A673 (cell line): ENCODE results near the gene HDAC4. TPM values are rescaled to one million over a fixed set of nuclear protein-coding genes. Genes with fewer than 3 reads are reported as not detected.

Experiments used
- BruUV-seq: library from RNA; stranded (reverse); fragments of 400-500 nt; replicated peaks from 2 replicates; lab custom pipeline; 2021; lab: Mats Ljungman, UMichigan
- CTCF ChIA-PET: fragments of 300-600 bp; sonication (Branson Sonifier 250); formaldehyde crosslinking; loops from one replicate; lab custom pipeline; 2022; ENCODE audit warnings: antibody characterized with exemption; lab: Charles Lee
- POLR2A ChIA-PET: fragments of 300-600 bp; sonication (Branson Sonifier 250); formaldehyde crosslinking; loops from one replicate; lab custom pipeline; 2022; ENCODE audit warnings: antibody characterized with exemption; ENCODE audit not compliant: low non-redundant PET; lab: Charles Lee
- DNase-seq: peaks from one replicate; pipeline ENCODE4 v3.0.0-alpha.2; 2015; ENCODE audit warnings: low spot score
- H3K27ac ChIP-seq: fragments of 200-600 bp; sonication (generic); 2 replicates; pipeline ENCODE4 v1.5.1; 2016; ENCODE audit warnings: mixed run types, low read depth, mild to moderate bottlenecking, mixed read lengths, antibody characterized with exemption, low read length; ENCODE audit not compliant: poor library complexity, severe bottlenecking
- H3K27me3 ChIP-seq: fragments of 200-600 bp; sonication (generic); replicated peaks from 2 replicates; pipeline ENCODE4 v1.6.1; 2017; ENCODE audit warnings: mixed run types, low read depth, mild to moderate bottlenecking, mixed read lengths, antibody characterized with exemption, low read length; ENCODE audit not compliant: insufficient read depth, poor library complexity
- H3K36me3 ChIP-seq: fragments of 200-600 bp; sonication (generic); 2 replicates; pipeline ENCODE4 v1.6.1; 2016; ENCODE audit warnings: mixed run types, mild to moderate bottlenecking, mixed read lengths, antibody characterized with exemption, low read length; ENCODE audit not compliant: insufficient read depth, poor library complexity, severe bottlenecking
- H3K4me1 ChIP-seq: fragments of 200-600 bp; sonication (generic); 2 replicates; pipeline ENCODE4 v1.6.1; 2017; ENCODE audit warnings: mixed run types, mild to moderate bottlenecking, mixed read lengths, antibody characterized with exemption, low read length; ENCODE audit not compliant: insufficient read depth, poor library complexity, severe bottlenecking
- H3K4me3 ChIP-seq: fragments of 200-600 bp; sonication (generic); 2 replicates; pipeline ENCODE4 v1.5.1; 2016; ENCODE audit warnings: low read depth, mixed run types, mild to moderate bottlenecking, mixed read lengths, low read length; ENCODE audit not compliant: poor library complexity, severe bottlenecking
- H3K9me3 ChIP-seq: fragments of 200-600 bp; sonication (generic); 2 replicates; pipeline ENCODE4 v1.6.1; 2016; ENCODE audit warnings: mixed run types, low read depth, mild to moderate bottlenecking, mixed read lengths, antibody characterized with exemption, low read length; ENCODE audit not compliant: poor library complexity, severe bottlenecking
- EZH2 ChIP-seq: fragments of 200-600 bp; sonication (generic); IDR thresholded peaks from 2 replicates; pipeline ENCODE4 v1.6.1; 2017; ENCODE audit warnings: borderline replicate concordance, low read depth, mild to moderate bottlenecking, mixed read lengths, antibody characterized with exemption, low read length; ENCODE audit not compliant: poor library complexity, severe bottlenecking
- intact Hi-C: fragments of 100-400 bp; cut with micrococcal nuclease; formaldehyde crosslinking; loops from one replicate; pipeline ENCODE4 v1.10.0; 2022; ENCODE audit not compliant: unreplicated experiment
- total RNA-seq: library from RNA; stranded (reverse); gene quantifications from 2 replicates; pipeline ENCODE4 v1.2.3, GENCODE V29; 2021
- TF ChIP-seq, protein P1 (sequence below): fragments of 300-800, 200-600 bp; sonication (generic); conservative IDR thresholded peaks from 2 replicates; pipeline ENCODE4 v1.5.1; 2017; ENCODE audit warnings: low read depth, mild to moderate bottlenecking, antibody characterized with exemption, low read length, moderate library complexity, mixed read lengths

Gene HDAC4
- total RNA-seq, 1 experiment from 2014 or later = 40.0 TPM

- Histone ChIP-seq H3K4me1 (peaks cover 20% of the 10 kb centered on the region), H3K36me3 (no peaks in the 10 kb centered on the region), H3K4me3 (no peak overlapping the region), H3K9me3 (no peaks in the 10 kb centered on the region), H3K27me3 (no peaks in the 10 kb centered on the region), H3K27ac (no peak overlapping the region)
- intact Hi-C loops = no loop called here
- DNase-seq = no peak
- TF ChIP-seq, protein P1, sequence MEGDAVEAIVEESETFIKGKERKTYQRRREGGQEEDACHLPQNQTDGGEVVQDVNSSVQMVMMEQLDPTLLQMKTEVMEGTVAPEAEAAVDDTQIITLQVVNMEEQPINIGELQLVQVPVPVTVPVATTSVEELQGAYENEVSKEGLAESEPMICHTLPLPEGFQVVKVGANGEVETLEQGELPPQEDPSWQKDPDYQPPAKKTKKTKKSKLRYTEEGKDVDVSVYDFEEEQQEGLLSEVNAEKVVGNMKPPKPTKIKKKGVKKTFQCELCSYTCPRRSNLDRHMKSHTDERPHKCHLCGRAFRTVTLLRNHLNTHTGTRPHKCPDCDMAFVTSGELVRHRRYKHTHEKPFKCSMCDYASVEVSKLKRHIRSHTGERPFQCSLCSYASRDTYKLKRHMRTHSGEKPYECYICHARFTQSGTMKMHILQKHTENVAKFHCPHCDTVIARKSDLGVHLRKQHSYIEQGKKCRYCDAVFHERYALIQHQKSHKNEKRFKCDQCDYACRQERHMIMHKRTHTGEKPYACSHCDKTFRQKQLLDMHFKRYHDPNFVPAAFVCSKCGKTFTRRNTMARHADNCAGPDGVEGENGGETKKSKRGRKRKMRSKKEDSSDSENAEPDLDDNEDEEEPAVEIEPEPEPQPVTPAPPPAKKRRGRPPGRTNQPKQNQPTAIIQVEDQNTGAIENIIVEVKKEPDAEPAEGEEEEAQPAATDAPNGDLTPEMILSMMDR = no peak
- TF ChIP-seq EZH2 = no peak
- BruUV-seq = no TSS peak
- ChIA-PET POLR2A (no interaction called here), CTCF (no interaction called here)
Measured at GRCh38 chr2:239394346-239394945, 6.4 kb downstream of the HDAC4 start.

- BruUV-seq = no TSS peak
- no peaks in the 10 kb centered on the region for H3K36me3 ChIP-seq
- peaks cover 15% of the 10 kb centered on the region for H3K4me1 ChIP-seq
- ChIA-PET POLR2A (no interaction called here), CTCF (no interaction called here)
- H3K9me3 ChIP-seq = no peaks in the 10 kb centered on the region
- H3K27me3 ChIP-seq = no peaks in the 10 kb centered on the region
- DNase-seq = no peak
- TF ChIP-seq EZH2 = no peak
- TF ChIP-seq, protein P1 = no peak
- H3K4me3 ChIP-seq = no peak overlapping the region
- intact Hi-C loops = no loop called here
- H3K27ac ChIP-seq = no peak overlapping the region
Measured at GRCh38 chr2:239393941-239394340, 6.9 kb downstream of the HDAC4 start.

DNA sequence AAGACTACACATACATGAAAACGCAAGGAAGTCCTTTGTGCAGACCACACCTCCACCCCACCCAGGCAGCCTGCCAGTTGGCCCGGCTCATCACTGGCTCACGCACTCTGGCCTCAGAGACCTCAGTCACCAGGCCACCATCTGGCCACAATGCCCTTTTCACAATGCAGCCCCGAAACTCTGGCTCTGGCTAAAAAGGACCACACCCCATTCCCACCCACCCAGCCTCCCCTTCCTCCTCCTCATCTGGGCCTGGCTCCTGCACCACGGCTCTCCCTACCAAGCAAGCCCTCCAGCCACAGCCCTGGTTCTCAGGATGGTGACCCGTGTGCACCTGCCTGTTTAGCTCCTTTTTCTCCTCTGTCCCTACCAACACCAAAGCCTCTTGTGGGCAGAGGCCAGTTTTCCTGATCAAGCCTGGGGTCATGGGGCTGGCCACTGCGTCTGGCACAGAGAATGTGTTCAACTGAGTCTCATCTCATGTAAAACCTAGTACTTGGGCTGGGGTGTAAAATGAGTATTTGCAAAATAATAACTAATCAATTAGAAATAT is 7.4 kb downstream of the HDAC4 start:
- Histone ChIP-seq H3K4me1 (peaks cover 10% of the 10 kb centered on the region), H3K27me3 (no peaks in the 10 kb centered on the region), H3K27ac (no peak overlapping the region), H3K4me3 (no peak overlapping the region), H3K36me3 (no peaks in the 10 kb centered on the region), H3K9me3 (no peaks in the 10 kb centered on the region)
- DNase-seq = no peak
- CTCF ChIA-PET = no interaction called here
- POLR2A ChIA-PET = no interaction called here
- no TSS peak for BruUV-seq
- intact Hi-C loops = no loop called here
- no peak for TF ChIP-seq EZH2
- TF ChIP-seq, protein P1 = no peak
